Brain pericyte (primary cell): Measurements from ENCODE around the gene GNS.

Source experiments
- DNase-seq: peaks from one replicate; pipeline ENCODE4 v3.0.0-alpha.2; 2012; ENCODE audit warnings: low read depth, low spot score

The GNS gene

GRCh38 chr12:64736771-64737170, 22.4 kb downstream of the GNS start:
- no peak for DNase-seq

- DNase-seq, result no peak
Measured at GRCh38 chr12:64735442-64735841, 23.8 kb downstream of the GNS start.

- DNase-seq, result no peak
Measured at GRCh38 chr12:64733857-64734256, 25.3 kb downstream of the GNS start.

- no peak for DNase-seq
Measured at GRCh38 chr12:64731683-64732082, 27.5 kb downstream of the GNS start.

- DNase-seq, result no peak
Measured at GRCh38 chr12:64730588-64730969, 28.6 kb downstream of the GNS start.

- DNase-seq, result no peak
Measured at GRCh38 chr12:64729909-64730587, 29.2 kb downstream of the GNS start.

GRCh38 chr12:64724201-64724745, 34.9 kb downstream of the GNS start:
- no peak for DNase-seq

GRCh38 chr12:64723630-64724029, 35.6 kb downstream of the GNS start:
- no peak for DNase-seq

GRCh38 chr12:64722835-64723234, 36.4 kb downstream of the GNS start:
- DNase-seq, result no peak

- DNase-seq, result no peak
Measured at GRCh38 chr12:64720884-64721283, 38.3 kb downstream of the GNS start.

GRCh38 chr12:64718649-64719048, 40.6 kb downstream of the GNS start:
- DNase-seq, result no peak

GRCh38 chr12:64716839-64717455, 42.3 kb downstream of the GNS start:
- DNase-seq, result no peak

GRCh38 chr12:64716371-64716770, 42.8 kb downstream of the GNS start:
- no peak for DNase-seq

- no peak for DNase-seq
Measured at GRCh38 chr12:64714551-64714968, 44.6 kb downstream of the GNS start.

- no peak for DNase-seq
Measured at GRCh38 chr12:64713376-64713775, 45.8 kb downstream of the GNS start.

GRCh38 chr12:64709429-64709828, 49.8 kb downstream of the GNS start:
- no peak for DNase-seq

GRCh38 chr12:64707926-64708325, 51.3 kb downstream of the GNS start:
- DNase-seq, result no peak

GRCh38 chr12:64707362-64707761, 51.8 kb downstream of the GNS start:
- DNase-seq, result no peak

- DNase-seq, result no peak
Measured at GRCh38 chr12:64706857-64707256, 52.3 kb downstream of the GNS start.

- no peak for DNase-seq
Measured at GRCh38 chr12:64706306-64706705, 52.9 kb downstream of the GNS start.

- no peak for DNase-seq
Measured at GRCh38 chr12:64701283-64701682, 57.9 kb downstream of the GNS start.

GRCh38 chr12:64700532-64700931, 58.7 kb downstream of the GNS start:
- no peak for DNase-seq

GRCh38 chr12:64699504-64700115, 59.6 kb downstream of the GNS start:
- no peak for DNase-seq
